ENCODE results near the gene IL3. TPM values are rescaled to one million over a fixed set of nuclear protein-coding genes. Genes with fewer than 3 reads are reported as not detected.

Gene IL3
- total and polyA plus RNA-seq, 5 donors from 2014 or later = not detected

- no peak for ATAC-seq (ENCODE audit: low read depth in 2 of 2)
Observed at GRCh38 chr5:132016721-132017250, 43.7 kb upstream of the IL3 start.

GRCh38 chr5:132017316-132017715 lies 43.1 kb upstream of the IL3 start:
- Mint-ChIP-seq H3K4me3 (peak overlapping the region in 1 of 4 donors; percentile 53), H3K36me3 (no peaks in the 10 kb centered on the region), H3K27me3 (peaks cover 57% of the 10 kb centered on the region), H3K9me3 (peaks cover 0 to 2% (median 0%) of the 10 kb centered on the region in 7 donors), H3K27ac (no peak overlapping the region), H3K4me1 (peaks cover 22 to 44% (median 28%) of the 10 kb centered on the region in 4 donors)
- Histone ChIP-seq H3K27me3 (ENCODE audit: control insufficient read depth, insufficient read depth, low read length) (peaks cover 42% of the 10 kb centered on the region), H3K36me3 (ENCODE audit: control insufficient read depth, insufficient read depth, low read length) (no peaks in the 10 kb centered on the region), H3K4me3 (ENCODE audit: low read depth, low read length) (no peak overlapping the region), H3K9me3 (ENCODE audit: control insufficient read depth in 2 of 2, low read length in 2 of 2) (no peaks in the 10 kb centered on the region), H3K4me1 (ENCODE audit: control insufficient read depth, insufficient read depth, low read length, poor library complexity, severe bottlenecking) (peaks cover 21% of the 10 kb centered on the region), H3K27ac (ENCODE audit: insufficient read depth, low read length, poor library complexity, severe bottlenecking) (no peak overlapping the region)
- ATAC-seq (ENCODE audit: low read depth in 2 of 2) = no peak
- DNase-seq = no peak

More at GRCh38 chr5:132016721-132017250, 43.7 kb upstream of the IL3 start:
- Histone ChIP-seq H3K4me3 (ENCODE audit: low read depth, low read length) (no peak overlapping the region), H3K9me3 (ENCODE audit: control insufficient read depth in 2 of 2, low read length in 2 of 2) (no peaks in the 10 kb centered on the region), H3K36me3 (ENCODE audit: control insufficient read depth, insufficient read depth, low read length) (no peaks in the 10 kb centered on the region), H3K27ac (ENCODE audit: insufficient read depth, low read length, poor library complexity, severe bottlenecking) (no peak overlapping the region), H3K27me3 (ENCODE audit: control insufficient read depth, insufficient read depth, low read length) (peaks cover 46% of the 10 kb centered on the region), H3K4me1 (ENCODE audit: control insufficient read depth, insufficient read depth, low read length, poor library complexity, severe bottlenecking) (peaks cover 24% of the 10 kb centered on the region)
- H3K4me1 Mint-ChIP-seq = peaks cover 19 to 47% (median 28%) of the 10 kb centered on the region in 4 donors
- no peak overlapping the region for H3K27ac Mint-ChIP-seq
- no peak for DNase-seq
- no peak overlapping the region for H3K4me3 Mint-ChIP-seq
- peaks cover 61% of the 10 kb centered on the region for H3K27me3 Mint-ChIP-seq
- peaks cover 0 to 2% (median 0%) of the 10 kb centered on the region in 7 donors for H3K9me3 Mint-ChIP-seq
- no peaks in the 10 kb centered on the region for H3K36me3 Mint-ChIP-seq

GRCh38 chr5:132017738-132018625 lies 42.5 kb upstream of the IL3 start:
- peak overlapping the region in 1 of 4 donors; percentile 53 for H3K4me3 Mint-ChIP-seq
- H3K36me3 ChIP-seq (ENCODE audit: control insufficient read depth, insufficient read depth, low read length) = no peaks in the 10 kb centered on the region
- H3K36me3 Mint-ChIP-seq = no peaks in the 10 kb centered on the region
- H3K4me3 ChIP-seq (ENCODE audit: low read depth, low read length) = no peak overlapping the region
- no peak for ATAC-seq (ENCODE audit: low read depth in 2 of 2)
- peaks cover 21% of the 10 kb centered on the region for H3K4me1 ChIP-seq (ENCODE audit: control insufficient read depth, insufficient read depth, low read length, poor library complexity, severe bottlenecking)
- peaks cover 57% of the 10 kb centered on the region for H3K27me3 Mint-ChIP-seq
- peaks cover 0 to 2% (median 0%) of the 10 kb centered on the region in 7 donors for H3K9me3 Mint-ChIP-seq
- no peak overlapping the region for H3K27ac ChIP-seq (ENCODE audit: insufficient read depth, low read length, poor library complexity, severe bottlenecking)
- H3K27ac Mint-ChIP-seq = no peak overlapping the region
- DNase-seq = no peak
- peaks cover 40% of the 10 kb centered on the region for H3K27me3 ChIP-seq (ENCODE audit: control insufficient read depth, insufficient read depth, low read length)
- H3K9me3 ChIP-seq (ENCODE audit: control insufficient read depth in 2 of 2, low read length in 2 of 2) = no peaks in the 10 kb centered on the region
- peaks cover 19 to 43% (median 31%) of the 10 kb centered on the region in 4 donors for H3K4me1 Mint-ChIP-seq

- Histone ChIP-seq H3K27me3 (ENCODE audit: control insufficient read depth, insufficient read depth, low read length) (peaks cover 32% of the 10 kb centered on the region), H3K9me3 (ENCODE audit: control insufficient read depth in 2 of 2, low read length in 2 of 2) (no peaks in the 10 kb centered on the region), H3K4me1 (ENCODE audit: control insufficient read depth, insufficient read depth, low read length, poor library complexity, severe bottlenecking) (peaks cover 21% of the 10 kb centered on the region), H3K36me3 (ENCODE audit: control insufficient read depth, insufficient read depth, low read length) (no peaks in the 10 kb centered on the region), H3K4me3 (ENCODE audit: low read depth, low read length) (no peak overlapping the region), H3K27ac (ENCODE audit: insufficient read depth, low read length, poor library complexity, severe bottlenecking) (peak overlapping the region; percentile 68)
- DNase-seq = no peak
- Mint-ChIP-seq H3K27ac (peak overlapping the region in 1 of 3 donors; percentile 79), H3K27me3 (peaks cover 52% of the 10 kb centered on the region), H3K9me3 (peaks cover 0 to 2% (median 0%) of the 10 kb centered on the region in 7 donors), H3K4me1 (peaks cover 19 to 46% (median 32%) of the 10 kb centered on the region in 4 donors), H3K36me3 (no peaks in the 10 kb centered on the region), H3K4me3 (no peak overlapping the region)
- no peak for ATAC-seq (ENCODE audit: low read depth in 2 of 2)
Observed at GRCh38 chr5:132019337-132019736, 41.1 kb upstream of the IL3 start.

- Histone ChIP-seq H3K4me1 (ENCODE audit: control insufficient read depth, insufficient read depth, low read length, poor library complexity, severe bottlenecking) (peaks cover 21% of the 10 kb centered on the region), H3K9me3 (ENCODE audit: control insufficient read depth in 2 of 2, low read length in 2 of 2) (no peaks in the 10 kb centered on the region), H3K36me3 (ENCODE audit: control insufficient read depth, insufficient read depth, low read length) (no peaks in the 10 kb centered on the region), H3K27me3 (ENCODE audit: control insufficient read depth, insufficient read depth, low read length) (peaks cover 29% of the 10 kb centered on the region), H3K4me3 (ENCODE audit: low read depth, low read length) (peak overlapping the region; percentile 58), H3K27ac (ENCODE audit: insufficient read depth, low read length, poor library complexity, severe bottlenecking) (peak overlapping the region; percentile 68)
- Mint-ChIP-seq H3K4me3 (peak overlapping the region; percentile 16 to 58 (median 41)), H3K27ac (peak overlapping the region in 2 of 3 donors; percentile 79), H3K27me3 (peaks cover 47% of the 10 kb centered on the region), H3K9me3 (peaks cover 0 to under 1% (median 0%) of the 10 kb centered on the region in 7 donors), H3K4me1 (peaks cover 19 to 46% (median 32%) of the 10 kb centered on the region in 4 donors), H3K36me3 (no peaks in the 10 kb centered on the region)
- DNase-seq (peak; percentile 41 to 96 (median 72)), ATAC-seq (ENCODE audit: low read depth in 2 of 2) (peak; percentile 95 to 98)
Observed at GRCh38 chr5:132019857-132020555, 40.4 kb upstream of the IL3 start.

- H3K27ac ChIP-seq (ENCODE audit: insufficient read depth, low read length, poor library complexity, severe bottlenecking) = peak overlapping the region; percentile 68
Observed at GRCh38 chr5:132020568-132021339, 39.7 kb upstream of the IL3 start.

GRCh38 chr5:132021654-132022053 lies 38.8 kb upstream of the IL3 start:
- peaks cover 23% of the 10 kb centered on the region for H3K4me1 ChIP-seq (ENCODE audit: control insufficient read depth, insufficient read depth, low read length, poor library complexity, severe bottlenecking)
- ATAC-seq (ENCODE audit: low read depth in 2 of 2) = no peak
- no peak overlapping the region for H3K4me3 ChIP-seq (ENCODE audit: low read depth, low read length)
- no peaks in the 10 kb centered on the region for H3K36me3 Mint-ChIP-seq
- no peaks in the 10 kb centered on the region for H3K36me3 ChIP-seq (ENCODE audit: control insufficient read depth, insufficient read depth, low read length)
- H3K9me3 Mint-ChIP-seq = no peaks in the 10 kb centered on the region
- H3K4me1 Mint-ChIP-seq = peaks cover 16 to 39% (median 27%) of the 10 kb centered on the region in 4 donors
- H3K27me3 Mint-ChIP-seq = peaks cover 34% of the 10 kb centered on the region
- no peak overlapping the region for H3K27ac Mint-ChIP-seq
- no peak for DNase-seq
- H3K27ac ChIP-seq (ENCODE audit: insufficient read depth, low read length, poor library complexity, severe bottlenecking) = no peak overlapping the region
- peaks cover 14% of the 10 kb centered on the region for H3K27me3 ChIP-seq (ENCODE audit: control insufficient read depth, insufficient read depth, low read length)
- H3K4me3 Mint-ChIP-seq = no peak overlapping the region
- no peaks in the 10 kb centered on the region for H3K9me3 ChIP-seq (ENCODE audit: control insufficient read depth in 2 of 2, low read length in 2 of 2)

More at GRCh38 chr5:132020568-132021339, 39.7 kb upstream of the IL3 start:
- H3K9me3 Mint-ChIP-seq = no peaks in the 10 kb centered on the region
- Histone ChIP-seq H3K4me3 (ENCODE audit: low read depth, low read length) (no peak overlapping the region), H3K36me3 (ENCODE audit: control insufficient read depth, insufficient read depth, low read length) (no peaks in the 10 kb centered on the region), H3K9me3 (ENCODE audit: control insufficient read depth in 2 of 2, low read length in 2 of 2) (no peaks in the 10 kb centered on the region), H3K27me3 (ENCODE audit: control insufficient read depth, insufficient read depth, low read length) (peaks cover 23% of the 10 kb centered on the region), H3K4me1 (ENCODE audit: control insufficient read depth, insufficient read depth, low read length, poor library complexity, severe bottlenecking) (peaks cover 21% of the 10 kb centered on the region)
- no peaks in the 10 kb centered on the region for H3K36me3 Mint-ChIP-seq
- H3K4me1 Mint-ChIP-seq = peaks cover 19 to 46% (median 32%) of the 10 kb centered on the region in 4 donors
- H3K4me3 Mint-ChIP-seq = peak overlapping the region in 3 of 4 donors; percentile 16 to 58 (median 53)
- peak overlapping the region; percentile 43 to 79 (median 79) for H3K27ac Mint-ChIP-seq
- DNase-seq (no peak), ATAC-seq (ENCODE audit: low read depth in 2 of 2) (peak; percentile 21 to 25)
- peaks cover 39% of the 10 kb centered on the region for H3K27me3 Mint-ChIP-seq

All from CD4-positive, CD25-positive, alpha-beta regulatory T cell (primary cell).